Testis (tissue), 2 donors: Measurements from ENCODE around the gene ISOC1.

ENCODE experiments used
- POLR2A ChIP-seq: fragments of 450-650 bp; IDR thresholded peaks from one replicate; pipeline ENCODE4 v1.6.1; 2017; ENCODE audit warnings: antibody characterized with exemption, mild to moderate bottlenecking, moderate library complexity
- TF ChIP-seq, protein P1 (sequence below), 3 experiments: fragments of 450-650 bp in 2 of 3; fragments of 200-600 bp in 1 of 3; sonication (generic) in 1 of 3; IDR thresholded peaks; one replicate each; pipeline ENCODE4 v1.5.1; 2016 to 2019; ENCODE audit warnings: antibody characterized with exemption in 3 of 3, mild to moderate bottlenecking in 2 of 3, moderate library complexity in 1 of 3

DNA sequence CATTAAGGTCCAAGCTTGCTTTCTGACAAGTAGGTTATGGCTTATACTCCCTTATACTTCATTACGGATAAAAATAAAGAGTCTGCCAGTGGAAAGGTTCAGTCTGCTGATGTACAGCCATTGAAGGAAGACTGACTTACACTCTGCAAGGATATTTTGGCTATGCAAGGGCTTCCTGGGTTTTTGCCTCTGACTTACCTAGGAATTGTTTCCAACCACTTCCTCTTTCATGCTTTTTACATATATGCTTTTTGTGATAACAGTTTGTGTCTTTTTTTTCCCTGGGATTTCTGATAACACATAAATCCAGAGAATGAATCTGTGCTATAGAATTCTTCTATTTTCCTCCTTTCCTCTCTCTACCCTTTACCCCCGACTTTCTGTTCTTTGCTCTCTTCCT is 16.8 kb downstream of the ISOC1 start:
- TF ChIP-seq POLR2A = no peak
- TF ChIP-seq, protein P1, sequence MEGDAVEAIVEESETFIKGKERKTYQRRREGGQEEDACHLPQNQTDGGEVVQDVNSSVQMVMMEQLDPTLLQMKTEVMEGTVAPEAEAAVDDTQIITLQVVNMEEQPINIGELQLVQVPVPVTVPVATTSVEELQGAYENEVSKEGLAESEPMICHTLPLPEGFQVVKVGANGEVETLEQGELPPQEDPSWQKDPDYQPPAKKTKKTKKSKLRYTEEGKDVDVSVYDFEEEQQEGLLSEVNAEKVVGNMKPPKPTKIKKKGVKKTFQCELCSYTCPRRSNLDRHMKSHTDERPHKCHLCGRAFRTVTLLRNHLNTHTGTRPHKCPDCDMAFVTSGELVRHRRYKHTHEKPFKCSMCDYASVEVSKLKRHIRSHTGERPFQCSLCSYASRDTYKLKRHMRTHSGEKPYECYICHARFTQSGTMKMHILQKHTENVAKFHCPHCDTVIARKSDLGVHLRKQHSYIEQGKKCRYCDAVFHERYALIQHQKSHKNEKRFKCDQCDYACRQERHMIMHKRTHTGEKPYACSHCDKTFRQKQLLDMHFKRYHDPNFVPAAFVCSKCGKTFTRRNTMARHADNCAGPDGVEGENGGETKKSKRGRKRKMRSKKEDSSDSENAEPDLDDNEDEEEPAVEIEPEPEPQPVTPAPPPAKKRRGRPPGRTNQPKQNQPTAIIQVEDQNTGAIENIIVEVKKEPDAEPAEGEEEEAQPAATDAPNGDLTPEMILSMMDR (IDR thresholded peaks at IDR 0.05) = no peak
